ENCODE data around the gene CARD14. TPM values are rescaled to one million over a fixed set of nuclear protein-coding genes. Genes with fewer than 3 reads are reported as not detected.

CARD14 gene
- total RNA-seq, 1 donor from 2014 or later = not detected

DNA sequence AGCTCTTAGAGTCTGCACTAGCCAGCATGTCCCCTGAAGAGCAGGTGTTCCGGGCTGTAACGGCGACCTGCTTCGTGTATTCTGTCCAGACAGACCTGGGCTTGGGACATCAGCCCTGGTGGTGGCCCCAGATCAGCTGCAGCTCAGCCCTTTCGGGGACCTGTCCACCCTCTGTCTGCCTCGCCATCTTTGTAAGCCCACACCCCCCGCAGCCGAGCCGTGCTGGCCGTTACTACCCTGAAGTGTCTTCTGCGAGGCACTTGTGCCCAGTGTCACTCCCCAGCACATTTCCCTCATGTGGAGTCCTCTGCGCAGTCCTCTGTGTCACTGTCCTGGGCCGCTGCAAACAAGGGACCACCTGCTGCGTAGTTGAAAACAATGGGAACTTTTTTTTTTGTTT is 10.4 kb downstream of the CARD14 start:
- intact Hi-C loops (cut with micrococcal nuclease) = no loop called here
- H3K27ac Mint-ChIP-seq = no peak overlapping the region
- no peaks in the 10 kb centered on the region for H3K27me3 Mint-ChIP-seq
- H3K4me3 Mint-ChIP-seq = no peak overlapping the region
- no peak for DNase-seq
- H3K9me3 Mint-ChIP-seq = no peaks in the 10 kb centered on the region
- no peaks in the 10 kb centered on the region for H3K36me3 Mint-ChIP-seq (ENCODE audit: low read depth)
- ChIA-PET POLR2A (no interaction called here), CTCF (no interaction called here)
- H3K4me1 Mint-ChIP-seq = no peaks in the 10 kb centered on the region
- no peak for ATAC-seq (ENCODE audit: low read depth)
- TF ChIP-seq, protein P1, sequence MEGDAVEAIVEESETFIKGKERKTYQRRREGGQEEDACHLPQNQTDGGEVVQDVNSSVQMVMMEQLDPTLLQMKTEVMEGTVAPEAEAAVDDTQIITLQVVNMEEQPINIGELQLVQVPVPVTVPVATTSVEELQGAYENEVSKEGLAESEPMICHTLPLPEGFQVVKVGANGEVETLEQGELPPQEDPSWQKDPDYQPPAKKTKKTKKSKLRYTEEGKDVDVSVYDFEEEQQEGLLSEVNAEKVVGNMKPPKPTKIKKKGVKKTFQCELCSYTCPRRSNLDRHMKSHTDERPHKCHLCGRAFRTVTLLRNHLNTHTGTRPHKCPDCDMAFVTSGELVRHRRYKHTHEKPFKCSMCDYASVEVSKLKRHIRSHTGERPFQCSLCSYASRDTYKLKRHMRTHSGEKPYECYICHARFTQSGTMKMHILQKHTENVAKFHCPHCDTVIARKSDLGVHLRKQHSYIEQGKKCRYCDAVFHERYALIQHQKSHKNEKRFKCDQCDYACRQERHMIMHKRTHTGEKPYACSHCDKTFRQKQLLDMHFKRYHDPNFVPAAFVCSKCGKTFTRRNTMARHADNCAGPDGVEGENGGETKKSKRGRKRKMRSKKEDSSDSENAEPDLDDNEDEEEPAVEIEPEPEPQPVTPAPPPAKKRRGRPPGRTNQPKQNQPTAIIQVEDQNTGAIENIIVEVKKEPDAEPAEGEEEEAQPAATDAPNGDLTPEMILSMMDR (IDR thresholded peaks at IDR 0.05) = no peak

DNA sequence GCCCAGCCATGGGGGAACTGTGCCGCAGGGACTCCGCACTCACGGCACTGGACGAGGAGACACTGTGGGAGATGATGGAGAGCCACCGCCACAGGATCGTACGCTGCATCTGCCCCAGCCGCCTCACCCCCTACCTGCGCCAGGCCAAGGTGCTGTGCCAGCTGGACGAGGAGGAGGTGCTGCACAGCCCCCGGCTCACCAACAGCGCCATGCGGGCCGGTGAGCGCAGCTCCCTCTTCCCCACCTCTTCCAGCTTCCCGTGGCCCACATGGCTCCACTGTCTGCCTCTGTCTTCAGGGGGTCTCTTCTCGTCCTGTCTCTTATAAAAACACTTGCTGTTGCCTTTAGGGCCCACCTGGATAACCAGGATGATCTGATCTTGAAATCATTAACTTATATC is 11.6 kb downstream of the CARD14 start:
- ChIA-PET CTCF (no interaction called here), POLR2A (no interaction called here)
- no peak overlapping the region for H3K4me3 Mint-ChIP-seq
- no peaks in the 10 kb centered on the region for H3K36me3 Mint-ChIP-seq (ENCODE audit: low read depth)
- DNase-seq = no peak
- no peaks in the 10 kb centered on the region for H3K4me1 Mint-ChIP-seq
- H3K27ac Mint-ChIP-seq = no peak overlapping the region
- no peak for ATAC-seq (ENCODE audit: low read depth)
- intact Hi-C loops (cut with micrococcal nuclease) = no loop called here
- no peaks in the 10 kb centered on the region for H3K9me3 Mint-ChIP-seq
- no peaks in the 10 kb centered on the region for H3K27me3 Mint-ChIP-seq
- TF ChIP-seq, protein P1 (IDR thresholded peaks at IDR 0.05) = no peak

DNA sequence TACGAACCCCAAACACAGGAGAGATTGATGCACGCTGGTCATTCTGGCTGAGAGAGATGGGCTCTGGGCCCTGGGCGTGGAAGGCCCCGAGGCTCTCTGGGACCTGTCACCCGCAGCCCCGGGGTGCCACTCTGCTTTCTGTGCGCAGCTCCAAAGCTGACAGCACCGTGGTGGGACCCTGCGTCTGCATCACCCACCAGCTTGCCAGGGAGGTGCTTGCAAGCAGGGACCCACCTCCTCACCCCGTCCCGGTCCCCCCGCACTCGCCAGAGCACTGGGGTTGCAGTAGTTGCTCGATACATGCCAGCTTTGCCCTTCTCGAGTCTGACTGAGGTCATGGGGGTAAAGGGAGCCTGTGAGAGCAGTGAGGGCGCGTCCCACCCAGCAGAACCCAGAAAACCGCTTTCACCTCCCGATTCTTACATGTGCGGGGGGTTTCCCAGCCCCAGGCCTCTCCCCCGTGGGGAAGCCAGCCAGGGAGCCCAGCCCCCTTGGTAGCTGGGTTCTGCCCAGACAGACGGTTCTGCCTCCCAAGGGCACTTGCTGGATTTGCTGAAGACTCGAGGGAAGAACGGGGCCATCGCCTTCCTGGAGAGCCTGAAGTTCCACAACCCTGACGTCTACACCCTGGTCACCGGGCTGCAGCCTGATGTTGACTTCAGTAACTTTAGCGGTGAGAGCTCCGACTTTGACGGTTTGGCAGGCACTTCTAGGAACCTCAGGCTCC is 12.5 kb downstream of the CARD14 start:
- ChIA-PET POLR2A (no interaction called here), CTCF (interaction anchor here (0.7 kb wide), 1 partner anchor 100 kb away, joined by 3 read pairs; no protein-coding TSS in a partner anchor)
- TF ChIP-seq, protein P1 (IDR thresholded peaks at IDR 0.05) = no peak
- Mint-ChIP-seq H3K9me3 (no peaks in the 10 kb centered on the region), H3K27ac (no peak overlapping the region), H3K27me3 (peaks cover under 1% of the 10 kb centered on the region), H3K36me3 (ENCODE audit: low read depth) (no peaks in the 10 kb centered on the region), H3K4me3 (no peak overlapping the region), H3K4me1 (no peaks in the 10 kb centered on the region)
- intact Hi-C loops (cut with micrococcal nuclease) = no loop called here
- ATAC-seq (ENCODE audit: low read depth) (no peak), DNase-seq (no peak)

DNA sequence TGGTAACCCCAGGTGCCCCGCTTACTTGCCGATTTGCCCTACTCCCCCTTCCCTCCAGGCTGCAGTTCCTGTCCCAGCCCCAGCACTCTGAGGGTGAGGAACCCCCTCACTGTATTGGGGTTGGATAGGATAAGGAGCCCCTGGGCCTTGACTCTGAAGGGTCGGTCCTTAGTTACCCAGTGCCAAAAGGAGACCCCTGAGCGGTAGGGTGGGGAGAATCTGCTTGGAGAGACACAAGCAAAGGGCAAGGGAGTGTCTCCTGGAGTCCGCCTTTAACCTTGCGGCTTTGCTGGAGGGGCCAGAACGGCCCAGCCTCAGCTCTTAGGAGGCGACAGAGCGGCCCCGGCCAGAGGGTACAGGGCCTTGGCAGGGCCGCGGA is 13.0 kb downstream of the CARD14 start:
- Mint-ChIP-seq H3K4me1 (no peaks in the 10 kb centered on the region), H3K27ac (no peak overlapping the region), H3K4me3 (no peak overlapping the region), H3K36me3 (ENCODE audit: low read depth) (no peaks in the 10 kb centered on the region), H3K9me3 (no peaks in the 10 kb centered on the region), H3K27me3 (peaks cover 2% of the 10 kb centered on the region)
- ChIA-PET CTCF (interaction anchor here (0.7 kb wide), 1 partner anchor 100 kb away, joined by 3 read pairs; no protein-coding TSS in a partner anchor), POLR2A (no interaction called here)
- ATAC-seq (ENCODE audit: low read depth) (no peak), DNase-seq (no peak)
- TF ChIP-seq, protein P1 (IDR thresholded peaks at IDR 0.05) = no peak
- intact Hi-C loops (cut with micrococcal nuclease) = no loop called here

DNA sequence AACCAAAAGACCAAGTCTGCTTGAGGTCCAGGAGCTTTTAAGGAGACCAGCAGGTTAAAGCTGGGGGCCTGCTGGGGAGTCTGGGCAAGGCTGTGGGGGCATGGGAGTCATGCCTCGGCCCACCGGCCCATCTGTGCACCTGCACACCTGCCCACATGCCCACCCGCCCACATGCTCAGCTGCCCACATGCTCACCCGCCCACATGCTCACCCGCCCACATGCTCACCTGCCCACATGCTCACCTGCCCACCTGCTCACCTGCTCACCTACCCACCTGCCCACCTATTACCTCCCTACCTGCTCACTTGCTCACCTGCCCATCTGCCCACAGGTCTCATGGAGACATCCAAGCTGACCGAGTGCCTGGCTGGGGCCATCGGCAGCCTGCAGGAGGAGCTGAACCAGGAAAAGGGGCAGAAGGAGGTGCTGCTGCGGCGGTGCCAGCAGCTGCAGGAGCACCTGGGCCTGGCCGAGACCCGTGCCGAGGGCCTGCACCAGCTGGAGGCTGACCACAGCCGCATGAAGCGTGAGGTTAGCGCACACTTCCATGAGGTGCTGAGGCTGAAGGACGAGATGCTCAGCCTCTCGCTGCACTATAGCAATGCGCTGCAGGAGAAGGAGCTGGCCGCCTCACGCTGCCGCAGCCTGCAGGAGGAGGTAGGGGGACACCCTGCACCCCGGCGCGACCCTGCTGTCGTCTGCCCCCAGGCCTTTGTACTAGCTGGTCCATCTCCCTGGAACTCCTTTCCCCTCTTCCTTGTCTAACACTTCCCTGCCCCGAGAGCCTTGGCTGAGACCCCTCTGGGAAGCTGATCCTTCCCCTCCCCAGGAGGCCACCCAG is 14.0 kb downstream of the CARD14 start:
- Mint-ChIP-seq H3K4me1 (no peaks in the 10 kb centered on the region), H3K4me3 (no peak overlapping the region), H3K27me3 (peaks cover 2% of the 10 kb centered on the region), H3K27ac (no peak overlapping the region), H3K36me3 (ENCODE audit: low read depth) (no peaks in the 10 kb centered on the region), H3K9me3 (no peaks in the 10 kb centered on the region)
- ChIA-PET POLR2A (interaction anchor here (0.6 kb wide), 1 partner anchor 38 kb away, joined by 4 read pairs; no protein-coding TSS in a partner anchor), CTCF (no interaction called here)
- TF ChIP-seq, protein P1 (IDR thresholded peaks at IDR 0.05) = no peak
- ATAC-seq (ENCODE audit: low read depth) (no peak), DNase-seq (no peak)
- intact Hi-C loops (cut with micrococcal nuclease) = no loop called here

Data from activated B cell treated with CpG ODN at 0.5 μM for 24 hours (primary cell).